K562 (cell line): ENCODE results near the gene ATXN1. TPM values are rescaled to one million over a fixed set of nuclear protein-coding genes. Genes with fewer than 3 reads are reported as not detected.

Experiments used
- ATAC-seq: fragments of 200-7000 bp; cut with Tn5 transposase; 3 replicates; pipeline ENCODE4 v1.9.1; 2020; ENCODE audit warnings: moderate library complexity
- BruUV-seq: library from RNA; stranded (reverse); fragments of 400-500 nt; replicated peaks from 2 replicates; lab custom pipeline; 2021; lab: Mats Ljungman, UMichigan
- CTCF ChIA-PET: fragments of 300-600 bp; formaldehyde crosslinking; extraction: SDS; loops from one replicate; lab custom pipeline; 2021; ENCODE audit warnings: low intra/inter-chr PET ratio; lab: Yijun Ruan, JAX
- POLR2A ChIA-PET: fragments of 300-600, 350-650 bp; sonication (Branson Sonifier 250); formaldehyde crosslinking; extraction: SDS; loops from one replicate; lab custom pipeline; 2021; ENCODE audit warnings: antibody characterized with exemption, inconsistent platforms; lab: Yijun Ruan, JAX
- DNase-seq, 4 experiments: peaks; one replicate each; pipeline versions ENCODE4 v3.0.0 to v3.0.0-alpha.2; 2011 to 2018; ENCODE audit warnings: low spot score in 3 of 4, mixed read lengths in 3 of 4; ENCODE audit errors: extremely low read depth in 1 of 4
- FAIRE-seq: peaks from 2 replicates; lab custom pipeline; 2011; peaks lifted over from hg19 to GRCh38; lab: Jason Lieb, UNC
- H2AFZ ChIP-seq: 2 replicates; pipeline ENCODE4 v1.6.0; 2011; ENCODE audit warnings: low read depth, low read length, control low read depth, inconsistent platforms
- H3K27ac ChIP-seq: fragments of 200-600 bp; 3 replicates; pipeline ENCODE4 v1.8.0; 2011; ENCODE audit warnings: low read depth, mild to moderate bottlenecking, control low read depth, inconsistent platforms, low read length, moderate library complexity, mixed read lengths; ENCODE audit errors: extremely low read depth
- H3K27me3 ChIP-seq, 2 experiments: fragments of 300-600 bp in 1 of 2; 2 replicates in 1 of 2; 3 replicates in 1 of 2; pipeline versions ENCODE4 v1.6.0 to v1.8.0; 2011; ENCODE audit warnings: inconsistent platforms in 2 of 2, low read length in 2 of 2, mild to moderate bottlenecking in 1 of 2, mixed read lengths in 1 of 2, moderate library complexity in 1 of 2; ENCODE audit not compliant: control insufficient read depth in 2 of 2, insufficient read depth in 2 of 2
- H3K36me3 ChIP-seq: fragments of 300-600 bp; 3 replicates; pipeline ENCODE4 v1.8.0; 2011; ENCODE audit warnings: mild to moderate bottlenecking, low read length, inconsistent platforms; ENCODE audit not compliant: control insufficient read depth, insufficient read depth
- H3K4me1 ChIP-seq, 2 experiments: fragments of 200-600 bp in 1 of 2; replicated peaks in 1 of 2; 2 replicates in 1 of 2; 3 replicates in 1 of 2; pipeline versions ENCODE4 v1.5.1 to v1.8.0; 2011; ENCODE audit warnings: inconsistent platforms in 2 of 2, low read length in 2 of 2, mild to moderate bottlenecking in 1 of 2, mixed read lengths in 1 of 2, moderate library complexity in 1 of 2; ENCODE audit not compliant: control insufficient read depth in 2 of 2, insufficient read depth in 2 of 2
- H3K4me2 ChIP-seq: 2 replicates; pipeline ENCODE4 v1.6.1; 2011; ENCODE audit warnings: low read length, control low read depth, inconsistent platforms, mixed read lengths; ENCODE audit not compliant: insufficient read depth
- H3K4me3 ChIP-seq: fragments of 200-600 bp; sonication (generic), shearing (Covaris generic); 2 replicates; pipeline ENCODE4 v1.5.1; 2016; ENCODE audit warnings: control low read depth, inconsistent platforms
- H3K79me2 ChIP-seq: fragments of 200-600 bp; 3 replicates; pipeline ENCODE4 v1.8.0; 2011; ENCODE audit warnings: low read length, inconsistent platforms; ENCODE audit not compliant: control insufficient read depth, insufficient read depth
- H3K9ac ChIP-seq, 2 experiments: 2 replicates each; pipeline versions ENCODE4 v1.6.0 to v1.6.1; 2011; ENCODE audit warnings: low read depth in 2 of 2, low read length in 2 of 2, control low read depth in 1 of 2, inconsistent platforms in 1 of 2, mild to moderate bottlenecking in 1 of 2, mixed read lengths in 1 of 2; ENCODE audit not compliant: insufficient read depth in 1 of 2
- H3K9me1 ChIP-seq: one replicate; pipeline ENCODE4 v1.6.0; 2011; ENCODE audit warnings: inconsistent platforms, mild to moderate bottlenecking, low read length, moderate library complexity; ENCODE audit not compliant: control insufficient read depth, insufficient read depth
- H3K9me3 ChIP-seq: replicated peaks from 2 replicates; pipeline ENCODE4 v1.5.1; 2011; ENCODE audit warnings: low read depth, low read length, inconsistent platforms; ENCODE audit not compliant: control insufficient read depth, insufficient read depth
- H4K20me1 ChIP-seq: replicated peaks from 2 replicates; pipeline ENCODE4 v1.6.1; 2011; ENCODE audit warnings: low read length, inconsistent platforms, mixed read lengths; ENCODE audit not compliant: control insufficient read depth, insufficient read depth
- RFX1 ChIP-seq: fragments of 450-650 bp; IDR thresholded peaks from 2 replicates; pipeline ENCODE4 v1.6.1; 2016; ENCODE audit warnings: mild to moderate bottlenecking, moderate library complexity
- SIN3B ChIP-seq: fragments of 450-650 bp; IDR thresholded peaks from 2 replicates; pipeline ENCODE4 v1.6.1; 2017; ENCODE audit warnings: low read depth, mild to moderate bottlenecking, moderate library complexity
- XRCC3 ChIP-seq: fragments of 450-650 bp; IDR thresholded peaks from 2 replicates; pipeline ENCODE4 v1.6.1; 2017; ENCODE audit warnings: mild to moderate bottlenecking, moderate library complexity
- ZNF77 ChIP-seq: fragments of 250-450 bp; sonication (Bioruptor Pico); IDR thresholded peaks from 2 replicates; pipeline ENCODE4 v1.5.0; 2020
- WGBS: fragments of 100-300 bp; shearing (Covaris generic); methylation state at CpG from one replicate; pipeline ENCODE4 v1.1.6; 2016; ENCODE audit warnings: low coverage, mixed read lengths; ENCODE audit not compliant: insufficient coverage; ENCODE audit errors: missing lambda C conversion rate; 5-methylcytosine and 5-hydroxymethylcytosine counted together
- in situ Hi-C: fragments of 300-500 bp; cut with MboI; formaldehyde crosslinking; loops from 4 replicates; pipeline ENCODE4 v1.15.0; 2018; ENCODE audit warnings: inconsistent platforms, mixed read lengths
- intact Hi-C: fragments of 100-400 bp; cut with micrococcal nuclease; formaldehyde crosslinking; loops from 2 replicates; pipeline ENCODE4 v1.14.2; 2022
- polyA plus RNA-seq, 8 experiments: library from polyadenylated mRNA; depleted of rRNA in 4 of 8; stranded (reverse) in 5 of 8; unstranded in 3 of 8; fragments of >200 nt; fragmentation: Nextera tagmentation in 2 of 8; fragmentation: Illumina TruSeq in 1 of 8; extraction: Ambion mirVana in 2 of 8; extraction: Trizol in 1 of 8; gene quantifications; 2 replicates each; pipeline versions ENCODE4 v1.2.1 to v1.2.3, GENCODE V29; 2011 to 2014; ENCODE audit warnings: inconsistent platforms in 1 of 8, missing spikeins in 1 of 8
- total RNA-seq, 7 experiments: library from RNA; depleted of rRNA in 6 of 7; stranded (reverse); fragments of >200 nt in 6 of 7; fragmentation: Illumina TruSeq in 2 of 7; extraction: Trizol in 2 of 7; gene quantifications; 2 replicates each; pipeline versions ENCODE4 v1.2.1 to v1.2.3, GENCODE V29; 2011 to 2021; ENCODE audit warnings: low replicate concordance in 1 of 7

Gene ATXN1
- total and polyA plus RNA-seq, 9 of the 15 experiments (the other 6 are each of a cell fraction or from before 2014, with no cell fraction given): under 0.01 to 1.2 (median 0.58) TPM

DNA sequence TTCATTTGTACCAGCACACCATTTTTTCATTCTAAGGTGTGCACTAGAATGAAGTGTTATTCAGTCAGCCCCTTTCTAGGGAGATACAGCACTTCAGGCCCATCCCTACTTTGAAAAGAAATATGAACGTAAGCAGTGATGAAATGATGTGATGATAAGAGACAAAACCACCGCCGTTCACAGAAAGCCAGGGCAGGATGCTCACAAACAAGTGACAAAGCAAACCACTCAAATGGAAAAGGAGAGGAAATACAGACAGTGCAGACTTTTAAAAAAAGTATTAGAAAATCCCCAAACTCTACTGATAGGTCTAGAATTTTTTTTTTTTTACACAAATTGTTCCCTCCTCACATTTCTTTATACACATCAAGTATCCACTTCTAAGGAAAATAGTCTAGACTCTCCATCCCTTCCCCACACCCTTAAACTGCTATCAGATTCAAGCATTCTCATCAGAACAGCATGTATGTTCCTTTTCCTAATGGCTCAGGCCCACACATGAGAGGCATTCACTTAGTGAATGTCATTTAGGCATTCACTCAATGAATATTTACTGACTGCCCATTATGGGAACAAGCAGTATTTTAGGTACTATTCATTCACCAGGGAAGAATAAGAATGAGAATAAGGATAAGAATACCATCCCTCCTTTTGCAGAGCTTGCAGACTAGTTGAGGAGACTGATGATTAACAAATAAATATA lies 279.4 kb downstream of the ATXN1 start:
- H2AFZ ChIP-seq: no peak overlapping the region
- CTCF ChIA-PET: no interaction called here
- TF ChIP-seq ZNF77 (CRISPR knock-in tag) (no peak), RFX1 (no peak), XRCC3 (no peak), SIN3B (no peak)
- TF ChIP-seq, all 486 proteins: peak for 0
- H3K79me2 ChIP-seq: no peaks in the 10 kb centered on the region
- H3K36me3 ChIP-seq: no peaks in the 10 kb centered on the region
- FAIRE-seq: no peak
- DNase-seq: no peak
- H3K27me3 ChIP-seq: peaks cover 4 to 9% of the 10 kb centered on the region in 2 experiments
- no peaks in the 10 kb centered on the region for H3K9me1 ChIP-seq
- no peak overlapping the region for H3K27ac ChIP-seq
- no peaks in the 10 kb centered on the region for H4K20me1 ChIP-seq
- H3K4me2 ChIP-seq: no peak overlapping the region
- in situ Hi-C loops: no loop called here
- intact Hi-C loops: no loop called here
- H3K9me3 ChIP-seq: no peaks in the 10 kb centered on the region
- no TSS peak for BruUV-seq
- ATAC-seq: no peak
- H3K9ac ChIP-seq: no peak overlapping the region
- POLR2A ChIA-PET: interaction anchor here (1.0 kb wide), 1 partner anchor 69 kb away, joined by 3 read pairs; no protein-coding TSS in a partner anchor
- H3K4me3 ChIP-seq: no peak overlapping the region
- H3K4me1 ChIP-seq: no peaks in the 10 kb centered on the region
- WGBS: 1% methylated on average over 3 of the region's 3 CpGs
